Mesendoderm (in vitro differentiated cells): ENCODE data around the gene SRSF4.

Experiments used
- DNase-seq: peaks from one replicate; pipeline ENCODE4 v3.0.0; 2013
- H2AK5ac ChIP-seq: 2 replicates; pipeline ENCODE4 v1.6.1; 2013; ENCODE audit warnings: low read length, inconsistent platforms
- H2BK120ac ChIP-seq: 2 replicates; pipeline ENCODE4 v1.6.1; 2013; ENCODE audit warnings: low read depth, mild to moderate bottlenecking, low read length, moderate library complexity, mixed read lengths
- H2BK15ac ChIP-seq: replicated peaks from 2 replicates; pipeline ENCODE4 v1.6.1; 2013; ENCODE audit warnings: low read depth, mild to moderate bottlenecking, moderate library complexity
- H2BK5ac ChIP-seq: 2 replicates; pipeline ENCODE4 v1.6.1; 2013; ENCODE audit warnings: low read length, inconsistent platforms
- H3K18ac ChIP-seq: 2 replicates; pipeline ENCODE4 v1.6.1; 2013; ENCODE audit warnings: mild to moderate bottlenecking, low read length, mixed read lengths
- H3K23ac ChIP-seq: one replicate; pipeline ENCODE4 v1.6.1; 2013; ENCODE audit warnings: low read length
- H3K27ac ChIP-seq: 2 replicates; pipeline ENCODE4 v1.5.1; 2013; ENCODE audit warnings: low read depth, mild to moderate bottlenecking, inconsistent platforms, low read length, moderate library complexity
- H3K27me3 ChIP-seq: 2 replicates; pipeline ENCODE4 v1.6.1; 2013; ENCODE audit warnings: low read length, control low read depth, mild to moderate bottlenecking, inconsistent platforms; ENCODE audit not compliant: insufficient read depth, poor library complexity
- H3K36me3 ChIP-seq: 2 replicates; pipeline ENCODE4 v1.6.1; 2013; ENCODE audit warnings: low read length, inconsistent platforms; ENCODE audit not compliant: control insufficient read depth, insufficient read depth
- H3K4ac ChIP-seq: one replicate; pipeline ENCODE4 v1.6.1; 2013; ENCODE audit warnings: low read depth, mild to moderate bottlenecking, low read length, moderate library complexity
- H3K4me1 ChIP-seq: 2 replicates; pipeline ENCODE4 v1.6.1; 2013; ENCODE audit warnings: low read depth, low read length, inconsistent platforms; ENCODE audit not compliant: control insufficient read depth
- H3K4me2 ChIP-seq: 2 replicates; pipeline ENCODE4 v1.6.1; 2013; ENCODE audit warnings: low read length
- H3K4me3 ChIP-seq: 2 replicates; pipeline ENCODE4 v1.5.1; 2013; ENCODE audit warnings: mild to moderate bottlenecking, low read length
- H3K56ac ChIP-seq: one replicate; pipeline ENCODE4 v1.6.1; 2013; ENCODE audit warnings: low read length
- H3K79me1 ChIP-seq: 2 replicates; pipeline ENCODE4 v1.6.1; 2013; ENCODE audit warnings: low read length, inconsistent platforms
- H3K79me2 ChIP-seq: 2 replicates; pipeline ENCODE4 v1.6.1; 2013; ENCODE audit warnings: mild to moderate bottlenecking, low read length; ENCODE audit not compliant: control insufficient read depth, insufficient read depth
- H3K9ac ChIP-seq: 2 replicates; pipeline ENCODE4 v1.6.1; 2013; ENCODE audit warnings: low read length, inconsistent platforms
- H4K5ac ChIP-seq: one replicate; pipeline ENCODE4 v1.6.1; 2013; ENCODE audit warnings: low read length
- H4K8ac ChIP-seq: one replicate; pipeline ENCODE4 v1.6.1; 2013; ENCODE audit warnings: low read depth, mild to moderate bottlenecking, control low read depth, low read length, moderate library complexity
- WGBS: extraction: QIAGEN DNeasy Blood & Tissue Kit; methylation state at CpG from one replicate; pipeline ENCODE4 v1.1.7; 2013; ENCODE audit warnings: low lambda C conversion rate, missing lambda C conversion rate; ENCODE audit not compliant: insufficient coverage; ENCODE audit errors: extremely low coverage; 5-methylcytosine and 5-hydroxymethylcytosine counted together

The SRSF4 gene

GRCh38 chr1:29208442-29208841, 26.7 kb upstream of the SRSF4 start:
- no peak overlapping the region for H3K4me2 ChIP-seq
- H3K27me3 ChIP-seq: no peaks in the 10 kb centered on the region
- no CpG with 5 or more reads among the region's 4 CpGs for WGBS
- H3K4ac ChIP-seq: no peak overlapping the region
- no peak overlapping the region for H3K23ac ChIP-seq
- no peak overlapping the region for H2BK5ac ChIP-seq
- no peak overlapping the region for H3K9ac ChIP-seq
- H3K56ac ChIP-seq: no peak overlapping the region
- no peak overlapping the region for H4K8ac ChIP-seq
- H3K79me1 ChIP-seq: no peaks in the 10 kb centered on the region
- H3K79me2 ChIP-seq: no peaks in the 10 kb centered on the region
- no peaks in the 10 kb centered on the region for H3K4me1 ChIP-seq
- H3K27ac ChIP-seq: no peak overlapping the region
- DNase-seq: no peak
- H3K4me3 ChIP-seq: no peak overlapping the region
- no peak overlapping the region for H2BK120ac ChIP-seq
- no peak overlapping the region for H2BK15ac ChIP-seq
- peaks cover 2% of the 10 kb centered on the region for H3K36me3 ChIP-seq
- H4K5ac ChIP-seq: no peak overlapping the region
- H2AK5ac ChIP-seq: no peak overlapping the region
- H3K18ac ChIP-seq: no peak overlapping the region

GRCh38 chr1:29202584-29203340, 21.1 kb upstream of the SRSF4 start:
- WGBS: no CpG with 5 or more reads among the region's 14 CpGs
- Histone ChIP-seq H3K27me3 (no peaks in the 10 kb centered on the region), H3K4me1 (peaks cover 5% of the 10 kb centered on the region), H3K79me2 (no peaks in the 10 kb centered on the region), H3K18ac (peak overlapping the region; percentile 11), H2BK5ac (peak overlapping the region; percentile 21), H3K36me3 (peaks cover 3% of the 10 kb centered on the region), H3K79me1 (peaks cover 2% of the 10 kb centered on the region), H2AK5ac (no peak overlapping the region), H2BK120ac (no peak overlapping the region), H3K56ac (peak overlapping the region; percentile 59), H4K8ac (no peak overlapping the region), H3K4me2 (no peak overlapping the region), H3K9ac (peak overlapping the region; percentile 40), H2BK15ac (no peak overlapping the region), H3K4me3 (no peak overlapping the region), H3K23ac (no peak overlapping the region), H4K5ac (no peak overlapping the region), H3K27ac (no peak overlapping the region), H3K4ac (no peak overlapping the region)
- DNase-seq: peak; percentile 99

GRCh38 chr1:29202053-29202452, 20.4 kb upstream of the SRSF4 start:
- Histone ChIP-seq H3K4me3 (no peak overlapping the region), H3K79me1 (peaks cover 2% of the 10 kb centered on the region), H2BK15ac (no peak overlapping the region), H2AK5ac (no peak overlapping the region), H3K4ac (no peak overlapping the region), H4K5ac (no peak overlapping the region), H3K27ac (no peak overlapping the region), H3K23ac (no peak overlapping the region), H3K4me1 (peaks cover 7% of the 10 kb centered on the region), H3K4me2 (no peak overlapping the region), H3K79me2 (no peaks in the 10 kb centered on the region), H3K36me3 (peaks cover 3% of the 10 kb centered on the region), H3K27me3 (no peaks in the 10 kb centered on the region), H3K56ac (peak overlapping the region; percentile 47), H2BK5ac (no peak overlapping the region), H3K18ac (peak overlapping the region; percentile 11), H4K8ac (no peak overlapping the region), H3K9ac (peak overlapping the region; percentile 40), H2BK120ac (no peak overlapping the region)
- DNase-seq: no peak
- WGBS: no CpG with 5 or more reads among the region's 1 CpG

- Histone ChIP-seq H3K27ac (no peak overlapping the region), H3K79me1 (peaks cover 2% of the 10 kb centered on the region), H3K56ac (no peak overlapping the region), H4K8ac (no peak overlapping the region), H2BK15ac (no peak overlapping the region), H3K4me1 (peaks cover 7% of the 10 kb centered on the region), H2AK5ac (no peak overlapping the region), H3K9ac (no peak overlapping the region), H3K23ac (no peak overlapping the region), H3K4me3 (no peak overlapping the region), H3K36me3 (peaks cover 3% of the 10 kb centered on the region), H3K18ac (no peak overlapping the region), H3K27me3 (no peaks in the 10 kb centered on the region), H2BK5ac (no peak overlapping the region), H3K4ac (no peak overlapping the region), H4K5ac (no peak overlapping the region), H2BK120ac (no peak overlapping the region), H3K4me2 (no peak overlapping the region), H3K79me2 (no peaks in the 10 kb centered on the region)
- DNase-seq: no peak
- no CpG with 5 or more reads among the region's 6 CpGs for WGBS
Measured at GRCh38 chr1:29201595-29202051, 19.9 kb upstream of the SRSF4 start.

GRCh38 chr1:29200906-29201594, 19.4 kb upstream of the SRSF4 start:
- Histone ChIP-seq H3K79me1 (peaks cover 2% of the 10 kb centered on the region), H3K79me2 (no peaks in the 10 kb centered on the region), H3K4ac (no peak overlapping the region), H4K8ac (no peak overlapping the region), H2BK5ac (no peak overlapping the region), H3K4me1 (peaks cover 7% of the 10 kb centered on the region), H2AK5ac (no peak overlapping the region), H3K27me3 (no peaks in the 10 kb centered on the region), H3K4me2 (no peak overlapping the region), H3K23ac (no peak overlapping the region), H3K56ac (no peak overlapping the region), H4K5ac (no peak overlapping the region), H3K36me3 (peaks cover 3% of the 10 kb centered on the region), H2BK15ac (no peak overlapping the region), H3K4me3 (no peak overlapping the region), H2BK120ac (no peak overlapping the region), H3K27ac (no peak overlapping the region), H3K9ac (no peak overlapping the region), H3K18ac (no peak overlapping the region)
- no peak for DNase-seq
- WGBS: no CpG with 5 or more reads among the region's 5 CpGs
